ENCODE measurements around the gene SPAG4. TPM values are rescaled to one million over a fixed set of nuclear protein-coding genes. Genes with fewer than 3 reads are reported as not detected.
A peak's percentile ranks its signal among the peaks of the same experiment; 100 is the strongest.

SPAG4 gene
- total and polyA plus RNA-seq, 10 of the 15 experiments (the other 5 are each of a cell fraction or from before 2014, with no cell fraction given), result 0.90 to 12.5 (median 2.4) TPM

DNA sequence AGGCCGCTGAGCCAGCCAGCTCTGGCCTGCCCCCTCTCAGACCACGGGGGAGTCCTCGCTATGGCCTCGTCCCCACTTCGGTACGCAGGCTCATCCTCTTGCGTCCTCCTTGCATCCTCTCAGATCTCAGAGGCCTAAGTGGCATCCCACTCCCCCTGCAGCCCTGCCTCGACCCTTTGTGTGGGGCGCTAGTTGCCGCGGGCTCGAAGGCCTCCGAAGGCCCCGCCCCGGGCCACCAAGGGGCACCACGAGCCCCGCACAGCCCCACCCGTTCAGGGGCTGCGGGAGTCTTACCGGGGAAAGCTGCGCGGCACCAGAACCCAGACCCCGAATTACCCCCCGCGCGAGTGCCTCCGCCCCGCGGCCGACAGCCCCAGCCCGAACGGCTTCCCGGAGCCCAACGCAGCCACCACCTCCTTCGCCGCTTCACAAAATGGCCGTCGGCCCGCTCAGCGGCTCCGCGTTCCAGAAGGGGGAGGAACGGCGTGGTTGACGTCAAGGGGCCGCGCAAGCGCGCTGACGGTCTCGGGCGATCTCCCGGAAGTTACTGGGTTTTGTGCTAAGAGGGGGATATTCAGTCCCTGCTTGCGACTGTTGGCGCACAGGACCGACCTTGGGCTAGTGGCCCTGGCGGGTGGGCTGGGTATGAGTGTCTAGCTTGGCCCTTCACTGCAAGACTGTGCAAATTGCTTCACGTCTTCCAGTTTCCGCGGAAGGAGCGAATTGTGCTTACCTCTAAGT is 49.0 kb downstream of the SPAG4 start, which contains the start of the genes CPNE1 and RBM12 (continued):
- TF ChIP-seq, protein P1, sequence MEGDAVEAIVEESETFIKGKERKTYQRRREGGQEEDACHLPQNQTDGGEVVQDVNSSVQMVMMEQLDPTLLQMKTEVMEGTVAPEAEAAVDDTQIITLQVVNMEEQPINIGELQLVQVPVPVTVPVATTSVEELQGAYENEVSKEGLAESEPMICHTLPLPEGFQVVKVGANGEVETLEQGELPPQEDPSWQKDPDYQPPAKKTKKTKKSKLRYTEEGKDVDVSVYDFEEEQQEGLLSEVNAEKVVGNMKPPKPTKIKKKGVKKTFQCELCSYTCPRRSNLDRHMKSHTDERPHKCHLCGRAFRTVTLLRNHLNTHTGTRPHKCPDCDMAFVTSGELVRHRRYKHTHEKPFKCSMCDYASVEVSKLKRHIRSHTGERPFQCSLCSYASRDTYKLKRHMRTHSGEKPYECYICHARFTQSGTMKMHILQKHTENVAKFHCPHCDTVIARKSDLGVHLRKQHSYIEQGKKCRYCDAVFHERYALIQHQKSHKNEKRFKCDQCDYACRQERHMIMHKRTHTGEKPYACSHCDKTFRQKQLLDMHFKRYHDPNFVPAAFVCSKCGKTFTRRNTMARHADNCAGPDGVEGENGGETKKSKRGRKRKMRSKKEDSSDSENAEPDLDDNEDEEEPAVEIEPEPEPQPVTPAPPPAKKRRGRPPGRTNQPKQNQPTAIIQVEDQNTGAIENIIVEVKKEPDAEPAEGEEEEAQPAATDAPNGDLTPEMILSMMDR (IDR thresholded peaks at IDR 0.05 in 2 of 3, conservative IDR thresholded peaks at IDR 0.05 in 1 of 3; ENCODE audit: control insufficient read depth in 2 of 3, extremely low read depth in 1 of 3, insufficient read depth in 1 of 3, low read depth in 3 of 3, low read length in 3 of 3), result no peak
- TF ChIP-seq STAT3 (IDR thresholded peaks at IDR 0.05; ENCODE audit: low read depth, low read length), result no peak
- TF ChIP-seq, protein P2, sequence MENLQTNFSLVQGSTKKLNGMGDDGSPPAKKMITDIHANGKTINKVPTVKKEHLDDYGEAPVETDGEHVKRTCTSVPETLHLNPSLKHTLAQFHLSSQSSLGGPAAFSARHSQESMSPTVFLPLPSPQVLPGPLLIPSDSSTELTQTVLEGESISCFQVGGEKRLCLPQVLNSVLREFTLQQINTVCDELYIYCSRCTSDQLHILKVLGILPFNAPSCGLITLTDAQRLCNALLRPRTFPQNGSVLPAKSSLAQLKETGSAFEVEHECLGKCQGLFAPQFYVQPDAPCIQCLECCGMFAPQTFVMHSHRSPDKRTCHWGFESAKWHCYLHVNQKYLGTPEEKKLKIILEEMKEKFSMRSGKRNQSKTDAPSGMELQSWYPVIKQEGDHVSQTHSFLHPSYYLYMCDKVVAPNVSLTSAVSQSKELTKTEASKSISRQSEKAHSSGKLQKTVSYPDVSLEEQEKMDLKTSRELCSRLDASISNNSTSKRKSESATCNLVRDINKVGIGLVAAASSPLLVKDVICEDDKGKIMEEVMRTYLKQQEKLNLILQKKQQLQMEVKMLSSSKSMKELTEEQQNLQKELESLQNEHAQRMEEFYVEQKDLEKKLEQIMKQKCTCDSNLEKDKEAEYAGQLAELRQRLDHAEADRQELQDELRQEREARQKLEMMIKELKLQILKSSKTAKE (IDR thresholded peaks at IDR 0.05; ENCODE audit: low read depth, poor library complexity, severe bottlenecking), result no peak
- no peak for TF ChIP-seq MEF2A (IDR thresholded peaks at IDR 0.05; ENCODE audit: insufficient read depth, low read depth, low read length)
- no peak for TF ChIP-seq TARDBP (IDR thresholded peaks at IDR 0.05; ENCODE audit: borderline replicate concordance)
- TF ChIP-seq SUPT20H (IDR thresholded peaks at IDR 0.05; ENCODE audit: borderline replicate concordance, control insufficient read depth, low read depth, low read length), result no peak
- TF ChIP-seq CREM (IDR thresholded peaks at IDR 0.05; ENCODE audit: low read depth), result peak; percentile 89
- TF ChIP-seq, protein P3, sequence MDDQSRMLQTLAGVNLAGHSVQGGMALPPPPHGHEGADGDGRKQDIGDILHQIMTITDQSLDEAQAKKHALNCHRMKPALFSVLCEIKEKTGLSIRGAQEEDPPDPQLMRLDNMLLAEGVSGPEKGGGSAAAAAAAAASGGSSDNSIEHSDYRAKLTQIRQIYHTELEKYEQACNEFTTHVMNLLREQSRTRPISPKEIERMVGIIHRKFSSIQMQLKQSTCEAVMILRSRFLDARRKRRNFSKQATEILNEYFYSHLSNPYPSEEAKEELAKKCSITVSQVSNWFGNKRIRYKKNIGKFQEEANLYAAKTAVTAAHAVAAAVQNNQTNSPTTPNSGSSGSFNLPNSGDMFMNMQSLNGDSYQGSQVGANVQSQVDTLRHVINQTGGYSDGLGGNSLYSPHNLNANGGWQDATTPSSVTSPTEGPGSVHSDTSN (IDR thresholded peaks at IDR 0.05; ENCODE audit: insufficient replicate concordance, low read depth, low read length), result no peak
- no peak for TF ChIP-seq ETV6 (conservative IDR thresholded peaks at IDR 0.05 in 1 of 2, IDR thresholded peaks at IDR 0.05 in 1 of 2; ENCODE audit: borderline replicate concordance in 1 of 2, low read depth in 1 of 2)
- TF ChIP-seq NFXL1 (IDR thresholded peaks at IDR 0.05; ENCODE audit: borderline replicate concordance), result no peak
- TF ChIP-seq, protein P4, sequence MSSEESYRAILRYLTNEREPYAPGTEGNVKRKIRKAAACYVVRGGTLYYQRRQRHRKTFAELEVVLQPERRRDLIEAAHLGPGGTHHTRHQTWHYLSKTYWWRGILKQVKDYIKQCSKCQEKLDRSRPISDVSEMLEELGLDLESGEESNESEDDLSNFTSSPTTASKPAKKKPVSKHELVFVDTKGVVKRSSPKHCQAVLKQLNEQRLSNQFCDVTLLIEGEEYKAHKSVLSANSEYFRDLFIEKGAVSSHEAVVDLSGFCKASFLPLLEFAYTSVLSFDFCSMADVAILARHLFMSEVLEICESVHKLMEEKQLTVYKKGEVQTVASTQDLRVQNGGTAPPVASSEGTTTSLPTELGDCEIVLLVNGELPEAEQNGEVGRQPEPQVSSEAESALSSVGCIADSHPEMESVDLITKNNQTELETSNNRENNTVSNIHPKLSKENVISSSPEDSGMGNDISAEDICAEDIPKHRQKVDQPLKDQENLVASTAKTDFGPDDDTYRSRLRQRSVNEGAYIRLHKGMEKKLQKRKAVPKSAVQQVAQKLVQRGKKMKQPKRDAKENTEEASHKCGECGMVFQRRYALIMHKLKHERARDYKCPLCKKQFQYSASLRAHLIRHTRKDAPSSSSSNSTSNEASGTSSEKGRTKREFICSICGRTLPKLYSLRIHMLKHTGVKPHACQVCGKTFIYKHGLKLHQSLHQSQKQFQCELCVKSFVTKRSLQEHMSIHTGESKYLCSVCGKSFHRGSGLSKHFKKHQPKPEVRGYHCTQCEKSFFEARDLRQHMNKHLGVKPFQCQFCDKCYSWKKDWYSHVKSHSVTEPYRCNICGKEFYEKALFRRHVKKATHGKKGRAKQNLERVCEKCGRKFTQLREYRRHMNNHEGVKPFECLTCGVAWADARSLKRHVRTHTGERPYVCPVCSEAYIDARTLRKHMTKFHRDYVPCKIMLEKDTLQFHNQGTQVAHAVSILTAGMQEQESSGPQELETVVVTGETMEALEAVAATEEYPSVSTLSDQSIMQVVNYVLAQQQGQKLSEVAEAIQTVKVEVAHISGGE (CRISPR knock-in tag; IDR thresholded peaks at IDR 0.05), result no peak
- TF ChIP-seq HDAC6 (IDR thresholded peaks at IDR 0.05; ENCODE audit: unreplicated experiment), result no peak
- TF ChIP-seq, protein P5, sequence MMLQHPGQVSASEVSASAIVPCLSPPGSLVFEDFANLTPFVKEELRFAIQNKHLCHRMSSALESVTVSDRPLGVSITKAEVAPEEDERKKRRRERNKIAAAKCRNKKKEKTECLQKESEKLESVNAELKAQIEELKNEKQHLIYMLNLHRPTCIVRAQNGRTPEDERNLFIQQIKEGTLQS (IDR thresholded peaks at IDR 0.05; ENCODE audit: borderline replicate concordance, extremely low read depth, low read depth, low read length), result no peak
- no peak for TF ChIP-seq YBX1 (IDR thresholded peaks at IDR 0.05)
- no peak for TF ChIP-seq NR2C1 (IDR thresholded peaks at IDR 0.05)
- no peak for TF ChIP-seq GABPA (IDR thresholded peaks at IDR 0.05; ENCODE audit: low read depth)
- peak; percentile 88; the same call in 1 of the 2 replicates for TF ChIP-seq CHD1 (IDR thresholded peaks at IDR 0.05; ENCODE audit: low read depth, low read length)
- TF ChIP-seq TCF7 (IDR thresholded peaks at IDR 0.05; ENCODE audit: borderline replicate concordance), result no peak
- TF ChIP-seq, protein P6, sequence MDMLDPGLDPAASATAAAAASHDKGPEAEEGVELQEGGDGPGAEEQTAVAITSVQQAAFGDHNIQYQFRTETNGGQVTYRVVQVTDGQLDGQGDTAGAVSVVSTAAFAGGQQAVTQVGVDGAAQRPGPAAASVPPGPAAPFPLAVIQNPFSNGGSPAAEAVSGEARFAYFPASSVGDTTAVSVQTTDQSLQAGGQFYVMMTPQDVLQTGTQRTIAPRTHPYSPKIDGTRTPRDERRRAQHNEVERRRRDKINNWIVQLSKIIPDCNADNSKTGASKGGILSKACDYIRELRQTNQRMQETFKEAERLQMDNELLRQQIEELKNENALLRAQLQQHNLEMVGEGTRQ (IDR thresholded peaks at IDR 0.05; ENCODE audit: borderline replicate concordance, low read depth, low read length), result no peak

All from GM12878 (cell line).